Measurements from ENCODE around the gene TRIO.

GRCh38 chr5:14301186-14301585 lies 158.0 kb downstream of the TRIO start:
- TF ChIP-seq EZH2 (IDR thresholded peaks at IDR 0.05; ENCODE audit: low read length) (no peak), CTCF (optimal IDR thresholded peaks at IDR 0.05 in 1 of 3, IDR thresholded peaks at IDR 0.05 in 1 of 3, conservative IDR thresholded peaks at IDR 0.05 in 1 of 3; ENCODE audit: extremely low read depth in 1 of 3, insufficient read depth in 2 of 3, low read length in 3 of 3) (no peak)

Measured in keratinocyte (primary cell).